NCI-H1105 treated with DMSO at 0.1 percent for 48 hours (cell line): ENCODE data around the gene ABL1.
A peak's percentile ranks its signal among the peaks of the same experiment; 100 is the strongest.

Experiments used
- DNase-seq: peaks from one replicate; lab custom pipeline; 2025; lab: John Stamatoyannopoulos, UW

Gene ABL1

DNA sequence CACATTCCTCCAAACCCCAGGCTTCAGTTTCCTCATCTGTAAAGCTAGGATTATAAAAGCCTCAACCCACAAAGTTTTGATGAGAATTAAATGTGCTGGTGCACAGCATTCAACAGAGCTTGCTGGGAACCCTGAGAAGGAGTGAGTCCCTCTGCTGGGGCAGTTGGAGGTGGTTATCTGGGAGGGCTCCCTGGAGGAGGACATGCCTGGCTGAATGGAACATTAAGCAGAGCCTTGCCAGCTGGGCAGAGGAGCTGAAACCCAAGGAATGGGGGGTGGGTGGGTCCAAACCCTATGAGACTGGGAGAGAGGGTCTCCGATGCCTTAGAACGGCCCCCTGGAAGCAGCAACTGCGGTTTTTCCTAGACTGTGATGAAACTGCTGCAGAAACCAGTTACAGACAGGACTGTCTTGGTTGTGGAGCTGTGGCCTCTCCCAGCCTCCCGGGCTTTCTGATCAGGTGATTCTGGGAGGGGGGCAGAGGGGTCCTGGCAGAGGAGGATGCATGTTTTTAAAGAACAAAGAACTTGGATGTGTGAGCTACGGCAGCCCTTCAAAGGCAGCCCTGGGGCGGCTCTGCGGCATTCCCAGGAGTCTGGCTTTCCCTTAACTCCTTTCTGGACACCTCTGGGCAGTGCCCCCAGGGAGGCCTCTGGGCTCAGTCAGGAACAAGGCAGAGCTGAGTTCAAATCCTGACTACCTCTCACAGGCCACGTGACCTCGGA lies 83.2 kb downstream of the ABL1 start:
- no peak for DNase-seq

- no peak for DNase-seq
Observed at GRCh38 chr9:130918826-130919558, 83.9 kb downstream of the ABL1 start.

DNA sequence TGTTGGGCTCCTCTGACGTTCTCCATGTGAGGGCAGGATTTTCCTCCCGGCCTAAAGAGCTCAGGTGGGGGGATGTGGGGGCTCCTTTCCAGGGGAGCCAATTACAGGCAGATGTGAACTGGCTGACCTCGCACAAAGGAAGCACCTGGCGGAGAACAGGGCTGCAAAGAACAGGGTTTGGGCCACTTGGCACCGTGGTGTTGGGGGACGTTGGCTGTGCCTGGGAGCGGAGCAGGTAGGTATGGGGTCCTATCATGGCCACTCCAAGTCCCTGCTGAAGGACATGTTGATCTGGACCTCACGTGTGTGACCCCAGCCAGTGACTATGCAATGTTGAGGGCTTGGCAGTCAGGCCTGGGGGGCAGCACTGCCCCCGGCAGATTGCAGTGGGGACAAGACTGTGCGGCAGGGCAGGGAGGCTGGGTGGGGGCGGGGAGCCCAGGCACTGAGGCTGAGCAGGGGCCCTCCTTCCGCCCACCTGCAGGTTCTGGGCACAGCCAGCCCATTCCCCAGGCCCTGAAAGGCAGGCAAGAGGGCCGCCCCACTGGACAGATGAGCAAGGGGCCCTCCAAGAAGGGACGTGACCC lies 84.6 kb downstream of the ABL1 start:
- DNase-seq: no peak

GRCh38 chr9:130920233-130920632 lies 85.2 kb downstream of the ABL1 start:
- DNase-seq: no peak

DNA sequence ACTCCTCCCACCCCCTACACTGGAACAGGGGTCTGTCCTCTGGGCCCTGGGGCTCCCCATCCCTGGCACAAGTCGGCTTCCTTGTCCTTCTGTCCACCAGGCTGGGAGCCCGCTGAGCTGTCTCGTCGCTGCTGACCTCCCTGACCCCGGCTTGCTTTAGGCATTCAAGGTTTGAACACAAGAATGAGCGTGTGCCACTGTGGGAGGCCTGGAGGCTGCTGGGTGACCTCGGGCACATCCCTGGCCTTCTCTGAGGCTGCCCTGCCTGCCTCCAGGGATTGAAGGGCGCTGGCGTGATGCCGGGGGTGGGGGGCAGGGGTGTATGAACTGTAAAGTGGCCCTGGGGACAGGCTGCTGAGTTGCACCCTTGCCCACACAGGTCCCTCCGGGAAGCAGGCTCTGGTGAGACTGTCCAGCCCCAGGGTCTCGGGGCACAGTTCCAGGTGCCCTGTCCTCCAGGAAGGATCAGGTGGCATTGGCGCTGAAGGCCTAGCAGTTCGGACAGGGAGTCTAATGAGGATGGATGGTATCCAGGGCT lies 85.8 kb downstream of the ABL1 start:
- DNase-seq: no peak

DNA sequence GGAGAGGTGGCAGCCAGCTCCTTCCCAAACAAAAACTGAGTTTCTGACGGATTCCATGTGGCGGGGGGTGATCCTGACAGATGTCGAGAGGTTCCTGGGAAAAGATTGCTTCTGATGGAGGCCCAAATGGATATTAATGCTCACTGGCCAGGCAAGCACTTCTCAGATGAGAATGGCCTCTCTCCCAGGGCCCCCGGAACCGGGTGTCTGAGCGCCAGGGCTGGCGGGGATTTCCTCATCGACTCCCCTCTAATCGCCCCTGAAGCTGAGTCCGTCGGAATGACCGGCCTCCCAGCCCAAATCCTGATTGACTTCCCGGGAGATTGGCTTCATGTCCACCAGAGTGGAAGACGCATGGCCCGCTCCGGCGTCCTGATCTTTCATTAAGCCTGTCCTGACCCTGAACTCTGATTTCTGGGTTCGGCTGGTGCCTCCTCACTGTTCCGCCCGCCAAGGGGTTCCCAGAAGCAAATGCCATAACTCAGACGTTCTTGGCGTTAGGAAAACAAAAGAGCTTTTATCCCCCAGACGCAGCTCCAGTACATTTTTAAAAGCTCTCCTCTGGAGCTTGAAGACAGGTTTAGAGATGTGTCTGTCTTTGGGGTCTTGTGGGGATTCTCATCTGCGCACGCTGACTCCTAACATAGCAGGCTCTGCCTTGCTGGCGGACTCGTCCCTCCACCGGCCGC lies 86.4 kb downstream of the ABL1 start:
- DNase-seq: no peak

- no peak for DNase-seq
Observed at GRCh38 chr9:130921989-130922892, 87.2 kb downstream of the ABL1 start.

DNA sequence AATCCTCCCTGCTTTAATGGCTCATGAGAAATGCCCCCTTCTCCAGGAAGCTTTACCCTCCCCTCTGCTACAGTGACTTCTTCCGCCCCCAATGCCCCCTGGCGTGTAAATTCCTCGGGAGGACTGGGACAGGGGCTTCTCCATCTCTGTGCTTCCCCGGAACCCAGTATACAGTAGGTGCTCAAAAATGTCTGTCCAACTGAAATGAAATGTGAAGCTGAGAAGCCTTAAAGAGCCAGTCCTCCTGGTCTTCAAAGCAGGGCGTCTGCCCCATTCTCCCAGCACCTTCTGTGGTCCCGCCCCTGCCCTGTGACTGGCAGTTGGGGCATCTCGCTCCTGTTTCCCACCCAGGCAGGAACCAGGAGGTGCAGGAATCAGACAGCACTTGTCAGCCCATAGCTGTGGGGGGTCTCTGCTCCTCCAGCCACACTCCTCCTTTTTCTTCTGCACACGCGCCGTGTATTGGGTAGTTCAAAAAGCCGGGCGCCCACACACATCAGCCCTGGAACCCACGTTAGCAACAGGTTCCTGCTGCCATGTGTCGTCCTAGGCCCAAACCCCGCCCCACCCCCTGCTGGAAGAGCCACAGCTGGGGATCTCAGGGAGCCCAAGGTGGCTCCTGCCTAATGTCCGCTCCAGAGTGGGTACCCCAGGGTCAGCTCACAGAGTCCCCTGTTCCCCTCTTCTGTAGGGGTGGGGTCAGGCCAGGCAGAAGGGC lies 88.0 kb downstream of the ABL1 start:
- no peak for DNase-seq

- no peak for DNase-seq
Observed at GRCh38 chr9:130923611-130924447, 88.8 kb downstream of the ABL1 start.

- no peak for DNase-seq
Observed at GRCh38 chr9:130924448-130924788, 89.4 kb downstream of the ABL1 start.

- no peak for DNase-seq
Observed at GRCh38 chr9:130925050-130925678, 90.1 kb downstream of the ABL1 start.

- DNase-seq: no peak
Observed at GRCh38 chr9:130927338-130927737, 92.3 kb downstream of the ABL1 start.

DNA sequence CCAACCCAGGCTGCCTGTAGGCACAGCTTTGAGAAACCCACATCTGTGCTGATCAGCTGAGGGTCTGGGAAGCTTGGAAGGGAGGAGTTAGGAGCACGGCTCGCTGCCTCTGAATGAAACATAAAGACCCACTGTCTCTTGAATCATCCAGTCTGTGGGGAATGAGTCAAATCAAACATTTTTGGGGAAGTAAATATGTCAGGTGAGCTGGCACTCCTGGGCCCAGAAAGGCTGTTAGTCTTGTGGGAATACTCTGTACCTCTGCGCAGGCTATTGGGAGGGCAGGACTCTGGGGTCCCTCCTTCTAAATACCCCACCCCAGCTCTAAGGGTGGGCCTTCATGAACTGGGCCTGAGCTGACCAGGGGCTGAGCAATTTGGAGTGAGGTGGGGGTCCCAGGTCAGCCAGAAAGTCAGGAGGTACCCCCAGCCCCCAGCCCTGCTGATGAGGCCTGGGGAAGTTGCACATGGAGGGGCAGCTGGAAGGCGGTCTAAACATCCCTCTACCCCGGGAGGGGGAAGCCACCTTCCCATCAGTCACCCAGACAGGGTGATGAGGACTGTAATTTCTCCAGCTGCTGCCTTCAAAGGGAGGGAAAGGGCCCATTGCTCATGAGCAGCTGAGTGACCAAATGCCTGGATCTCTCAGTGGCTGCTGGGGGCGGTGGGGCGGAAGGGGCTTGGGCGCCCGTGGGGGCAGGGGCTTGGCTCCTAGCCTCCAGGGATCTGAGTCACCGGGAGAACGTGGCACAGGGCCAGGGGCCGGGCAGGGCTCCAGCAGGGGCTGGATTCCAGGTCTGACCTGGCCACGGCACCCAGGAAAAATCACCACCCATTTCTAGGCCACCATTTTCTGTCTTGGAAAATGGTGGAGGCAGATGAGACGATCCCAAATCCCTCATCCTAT lies 93.2 kb downstream of the ABL1 start:
- DNase-seq: peak; percentile 78

GRCh38 chr9:130929571-130930038 lies 94.6 kb downstream of the ABL1 start:
- DNase-seq: no peak

DNA sequence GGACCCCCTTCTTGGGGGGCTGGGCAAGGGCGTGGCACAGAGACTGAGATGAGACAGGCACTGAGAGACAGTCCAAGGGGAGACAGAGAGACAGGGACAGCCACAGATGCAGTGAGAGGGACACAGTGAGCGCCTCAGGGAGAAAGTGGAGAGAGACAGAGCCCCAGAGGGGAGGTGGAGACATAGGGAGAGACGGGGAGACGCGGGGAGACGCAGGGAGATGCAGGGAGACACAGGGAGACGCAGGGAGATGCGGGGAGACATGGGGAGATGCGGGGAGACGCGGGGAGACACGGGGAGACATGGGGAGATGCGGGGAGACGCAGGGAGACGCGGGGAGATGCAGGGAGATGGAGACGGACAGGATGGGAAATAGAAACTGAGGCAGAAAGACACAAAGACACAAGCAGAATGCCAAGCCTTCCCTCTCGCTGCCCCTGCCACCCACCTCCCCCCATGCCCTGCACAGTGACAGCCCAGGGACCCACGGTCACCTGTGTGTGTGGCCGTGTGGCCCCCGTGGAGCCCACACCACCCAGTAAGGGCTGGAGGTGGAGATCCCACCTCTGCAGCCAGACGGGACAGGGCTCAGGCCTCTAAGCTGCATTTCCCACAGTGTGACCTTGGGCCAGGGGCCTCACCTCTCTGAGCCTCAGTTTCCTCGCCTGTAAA lies 95.2 kb downstream of the ABL1 start:
- no peak for DNase-seq

GRCh38 chr9:130930804-130931349 lies 95.8 kb downstream of the ABL1 start:
- no peak for DNase-seq

GRCh38 chr9:130931508-130932254 lies 96.6 kb downstream of the ABL1 start:
- DNase-seq: no peak
